Stomach (tissue), 4 donors: Measurements from ENCODE around the gene PLXNA2.

Experiments
- CTCF ChIP-seq, 7 experiments: fragments of 450-650 bp in 4 of 7; fragments of 200-600 bp in 3 of 7; sonication (generic) in 3 of 7; IDR thresholded peaks; one replicate each; pipeline ENCODE4 v1.5.1; 2016 to 2019; ENCODE audit warnings: antibody characterized with exemption in 7 of 7, control low read depth in 2 of 7, mild to moderate bottlenecking in 1 of 7
- POLR2A ChIP-seq, 4 donors: fragments of 450-650 bp; IDR thresholded peaks; one replicate each; pipeline ENCODE4 v1.6.1; 2016; ENCODE audit warnings: antibody characterized with exemption in 4 of 4, control low read depth in 2 of 4, mild to moderate bottlenecking in 1 of 4, moderate library complexity in 1 of 4
- POLR2AphosphoS5 ChIP-seq, 3 donors: sonication (generic); formaldehyde crosslinking; IDR thresholded peaks; one replicate each; pipeline ENCODE4 v1.6.1; 2016; ENCODE audit warnings: antibody characterized with exemption in 3 of 3

GRCh38 chr1:208055535-208055934, 188.6 kb downstream of the PLXNA2 start:
- no peak for TF ChIP-seq POLR2AphosphoS5 (IDR thresholded peaks at IDR 0.05)
- TF ChIP-seq CTCF (IDR thresholded peaks at IDR 0.05) = no peak
- no peak for TF ChIP-seq POLR2A (IDR thresholded peaks at IDR 0.05)
